Peyer's patch (tissue), 4 donors: ENCODE measurements around the gene RTBDN. TPM values are rescaled to one million over a fixed set of nuclear protein-coding genes. Genes with fewer than 3 reads are reported as not detected.

ENCODE experiments used
- DNase-seq, 3 donors: peaks; one replicate each; pipeline ENCODE4 v3.0.0-alpha.2; 2017 to 2019
- H3K27ac ChIP-seq, 4 donors: fragments of 200-600 bp; sonication (generic); one replicate each; pipeline ENCODE4 v1.5.1; 2016 to 2019
- H3K27me3 ChIP-seq, 2 donors: fragments of 200-600 bp; sonication (generic); one replicate each; pipeline ENCODE4 v1.5.1; 2019
- H3K36me3 ChIP-seq, 3 donors: fragments of 200-600 bp; sonication (generic); one replicate each; pipeline ENCODE4 v1.5.1; 2016 to 2019
- H3K4me1 ChIP-seq, 4 donors: fragments of 200-600 bp; sonication (generic); one replicate each; pipeline ENCODE4 v1.5.1; 2016 to 2019
- H3K4me3 ChIP-seq, 4 donors: fragments of 200-600 bp; sonication (generic); 1 replicate in 3 of 4; 2 replicates in 1 of 4; pipeline ENCODE4 v1.5.1; 2016 to 2019; ENCODE audit warnings: mild to moderate bottlenecking in 1 of 4
- H3K9me3 ChIP-seq, 4 donors: fragments of 200-600 bp; sonication (generic); one replicate each; pipeline ENCODE4 v1.5.1; 2016 to 2019; ENCODE audit warnings: mild to moderate bottlenecking in 1 of 4
- CTCF ChIP-seq, 6 experiments: fragments of 450-650 bp in 4 of 6; fragments of 200-600 bp in 2 of 6; sonication (generic) in 1 of 6; IDR thresholded peaks; one replicate each; pipeline ENCODE4 v1.5.1; 2017 to 2019; ENCODE audit warnings: antibody characterized with exemption in 6 of 6, mild to moderate bottlenecking in 3 of 6, moderate library complexity in 1 of 6
- POLR2A ChIP-seq, 2 donors: fragments of 450-650 bp; IDR thresholded peaks; one replicate each; pipeline ENCODE4 v1.5.1; 2017; ENCODE audit warnings: antibody characterized with exemption in 2 of 2, mild to moderate bottlenecking in 2 of 2, moderate library complexity in 2 of 2
- total RNA-seq, 4 donors: library from RNA; depleted of rRNA; stranded (reverse); fragments of >200 nt; gene quantifications; one replicate each; pipeline ENCODE4 v1.1.0, GENCODE V29; 2016

Gene RTBDN
- total RNA-seq, 4 donors from 2014 or later = not detected

DNA sequence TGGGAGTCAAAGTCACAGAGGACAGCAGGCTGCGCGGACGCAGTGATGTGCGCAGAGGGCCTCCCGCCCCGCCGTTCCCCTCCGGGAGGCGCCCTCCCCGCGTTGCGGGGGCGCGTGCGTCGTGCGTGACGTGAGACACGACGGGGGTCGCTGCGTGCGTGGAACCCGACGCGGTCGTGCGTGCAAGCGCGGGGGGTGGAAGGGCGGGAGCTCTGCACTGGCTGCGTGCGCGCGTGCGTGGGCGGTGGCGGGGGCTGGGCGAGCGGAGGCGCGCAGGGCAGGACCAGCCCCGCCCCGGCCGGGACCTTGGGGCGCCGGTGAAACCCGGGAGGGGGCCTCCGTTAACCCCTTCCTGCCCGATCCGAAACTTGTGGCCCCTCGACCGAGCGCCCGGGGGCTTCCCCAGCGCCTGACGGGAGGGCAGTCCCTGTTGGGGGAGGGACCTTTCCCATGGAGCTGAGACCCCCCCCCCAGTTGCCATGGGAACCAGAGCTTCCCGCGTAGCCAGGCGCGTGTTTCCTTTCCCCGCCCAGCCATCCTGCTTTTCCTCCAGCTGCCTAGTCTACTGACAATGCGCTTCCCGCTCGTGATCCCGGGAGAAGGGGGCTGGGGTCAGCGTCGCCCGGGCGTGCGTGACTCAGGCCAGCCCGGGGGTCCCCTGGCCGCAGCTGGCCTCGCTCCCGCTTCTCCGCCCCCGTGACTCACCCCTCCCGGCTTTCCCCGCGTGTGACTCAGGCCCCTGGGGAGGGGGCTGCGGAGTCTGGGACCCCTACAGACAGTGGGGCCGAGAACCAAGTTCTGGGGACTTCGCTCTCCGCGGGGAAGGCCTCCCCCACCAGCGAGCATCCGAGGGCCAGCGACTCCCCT is 51.7 kb downstream of the RTBDN start:
- H3K4me3 ChIP-seq = peak overlapping the region; percentile 39 to 62 (median 50)
- DNase-seq = peak; percentile 88 to 94 (median 91)
- no peaks in the 10 kb centered on the region for H3K9me3 ChIP-seq
- H3K27me3 ChIP-seq = no peaks in the 10 kb centered on the region
- no peaks in the 10 kb centered on the region for H3K36me3 ChIP-seq
- peak overlapping the region; percentile 97 to 100 (median 100) for H3K27ac ChIP-seq
- TF ChIP-seq POLR2A (IDR thresholded peaks at IDR 0.05) = peak; percentile 47 to 79
- TF ChIP-seq CTCF (IDR thresholded peaks at IDR 0.05) = peak in 2 of 6 experiments; percentile 4 to 21
- H3K4me1 ChIP-seq = peaks cover 24 to 72% (median 43%) of the 10 kb centered on the region in 4 donors

- TF ChIP-seq POLR2A (IDR thresholded peaks at IDR 0.05) = no peak
- peak overlapping the region; percentile 39 to 62 (median 50) for H3K4me3 ChIP-seq
- peak overlapping the region; percentile 97 to 100 (median 100) for H3K27ac ChIP-seq
- H3K36me3 ChIP-seq = no peaks in the 10 kb centered on the region
- DNase-seq = peak in 1 of 3 donors; percentile 94
- no peaks in the 10 kb centered on the region for H3K9me3 ChIP-seq
- no peaks in the 10 kb centered on the region for H3K27me3 ChIP-seq
- H3K4me1 ChIP-seq = peaks cover 23 to 70% (median 43%) of the 10 kb centered on the region in 4 donors
These were observed 52.3 kb downstream of the RTBDN start for GRCh38 chr19:12782174-12782423.

DNA sequence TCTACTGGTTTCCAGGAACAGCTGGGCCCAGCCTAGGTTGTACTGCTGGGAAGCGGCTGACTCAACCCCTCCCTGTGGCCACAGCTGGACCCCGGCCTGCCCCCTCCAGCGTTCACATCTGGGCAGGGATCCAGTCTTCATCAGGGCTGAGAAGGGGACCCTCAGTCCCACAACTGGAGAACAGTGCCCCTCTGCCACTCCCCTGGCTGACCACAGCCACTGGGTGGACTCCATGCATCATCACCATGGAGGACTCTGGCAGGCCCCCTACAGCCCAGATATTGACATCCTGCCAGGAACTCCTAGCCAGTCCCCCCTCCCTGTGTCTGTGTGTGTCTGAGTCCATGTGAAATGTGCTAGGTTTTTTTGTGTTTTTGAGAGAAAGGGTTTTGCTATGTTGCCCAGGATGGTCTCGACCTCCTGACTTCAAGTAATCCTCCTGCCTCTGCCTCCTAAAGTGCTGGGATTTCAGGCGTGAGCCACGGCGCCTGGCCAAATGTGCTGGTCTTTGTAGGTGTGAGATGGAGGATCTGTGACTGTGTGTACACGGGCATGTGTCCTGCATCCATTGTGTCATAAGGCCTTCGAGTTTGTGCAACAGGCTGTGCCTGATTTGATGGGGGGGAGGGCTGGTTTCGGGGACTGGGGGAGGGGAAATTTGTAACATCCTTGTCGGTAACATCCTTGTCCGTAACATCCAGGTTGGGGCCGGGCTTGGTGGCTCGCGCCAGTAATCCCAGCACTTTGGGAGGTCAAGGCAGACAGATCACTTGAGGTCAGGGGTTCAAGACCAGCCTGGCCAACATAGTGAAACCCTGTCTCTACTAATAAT is 55.0 kb downstream of the RTBDN start:
- peaks cover 12 to 60% (median 25%) of the 10 kb centered on the region in 4 donors for H3K4me1 ChIP-seq
- H3K4me3 ChIP-seq = peak overlapping the region in 1 of 4 donors; percentile 82
- DNase-seq = peak in 1 of 3 donors; percentile 64
- no peaks in the 10 kb centered on the region for H3K36me3 ChIP-seq
- H3K27ac ChIP-seq = peak overlapping the region; percentile 94 to 97 (median 96)
- TF ChIP-seq CTCF (IDR thresholded peaks at IDR 0.05) = no peak
- no peak for TF ChIP-seq POLR2A (IDR thresholded peaks at IDR 0.05)
- no peaks in the 10 kb centered on the region for H3K9me3 ChIP-seq
- H3K27me3 ChIP-seq = no peaks in the 10 kb centered on the region

DNA sequence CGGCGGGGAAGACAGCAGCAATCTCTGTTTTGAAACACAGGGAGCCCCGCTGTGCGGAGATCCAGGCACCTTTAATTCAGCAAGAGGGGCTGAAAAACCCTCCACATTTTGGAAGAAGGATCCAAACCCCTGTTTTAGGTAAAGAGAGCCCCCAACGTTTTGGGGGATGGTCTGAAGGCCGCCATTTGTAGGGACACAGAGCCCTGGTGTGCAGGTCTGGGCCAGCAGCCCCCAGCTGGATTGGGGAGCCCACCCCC is 55.5 kb downstream of the RTBDN start:
- Histone ChIP-seq H3K9me3 (no peaks in the 10 kb centered on the region), H3K27ac (peak overlapping the region; percentile 94 to 97 (median 96)), H3K4me1 (peaks cover 10 to 56% (median 24%) of the 10 kb centered on the region in 4 donors), H3K36me3 (no peaks in the 10 kb centered on the region), H3K4me3 (peak overlapping the region in 2 of 4 donors; percentile 63 to 82), H3K27me3 (no peaks in the 10 kb centered on the region)
- TF ChIP-seq CTCF (IDR thresholded peaks at IDR 0.05) (no peak), POLR2A (IDR thresholded peaks at IDR 0.05) (no peak)
- no peak for DNase-seq

GRCh38 chr19:12778017-12778904 is 56.1 kb downstream of the RTBDN start:
- no peaks in the 10 kb centered on the region for H3K9me3 ChIP-seq
- peak overlapping the region; percentile 94 to 97 (median 96) for H3K27ac ChIP-seq
- H3K4me3 ChIP-seq = peak overlapping the region; percentile 56 to 82 (median 64)
- H3K4me1 ChIP-seq = peaks cover 4 to 51% (median 18%) of the 10 kb centered on the region in 4 donors
- H3K27me3 ChIP-seq = no peaks in the 10 kb centered on the region
- TF ChIP-seq POLR2A (IDR thresholded peaks at IDR 0.05) (peak in 1 of 2 donors; percentile 41), CTCF (IDR thresholded peaks at IDR 0.05) (peak in 3 of 6 experiments; percentile 3 to 21 (median 11))
- DNase-seq = peak; percentile 70 to 85 (median 80)
- H3K36me3 ChIP-seq = no peaks in the 10 kb centered on the region
